Urinary bladder (tissue), 4 donors: ENCODE measurements around the gene CEP250. TPM values are rescaled to one million over a fixed set of nuclear protein-coding genes. Genes with fewer than 3 reads are reported as not detected.
"Not testable (repeated sequence)": the region's sequence is repeated elsewhere in the genome, so short reads cannot be mapped to it uniquely, and the experiment has no call there.

Experiments
- DNase-seq: peaks from one replicate; pipeline ENCODE4 v3.0.0-alpha.2; 2015; ENCODE audit errors: extremely low spot score
- H3K27ac ChIP-seq: one replicate; pipeline ENCODE4 v1.5.1; 2013; ENCODE audit warnings: low read depth, mild to moderate bottlenecking, moderate library complexity
- H3K36me3 ChIP-seq: one replicate; pipeline ENCODE4 v1.6.1; 2013; ENCODE audit warnings: mild to moderate bottlenecking, moderate library complexity; ENCODE audit not compliant: insufficient read depth
- H3K4me1 ChIP-seq: one replicate; pipeline ENCODE4 v1.6.1; 2013; ENCODE audit warnings: mild to moderate bottlenecking, moderate library complexity; ENCODE audit not compliant: insufficient read depth
- H3K4me3 ChIP-seq: one replicate; pipeline ENCODE4 v1.5.1; 2013; ENCODE audit warnings: low read depth, low read length
- WGBS: extraction: QIAGEN DNeasy Blood & Tissue Kit; methylation state at CpG from one replicate; pipeline ENCODE4 v1.1.7; 2013; 5-methylcytosine and 5-hydroxymethylcytosine counted together
- polyA plus RNA-seq: library from polyadenylated mRNA; stranded (reverse); fragments of 200-250 nt; gene quantifications from one replicate; pipeline ENCODE4 v1.2.3, GENCODE V29; 2013
- total RNA-seq: library from RNA; depleted of rRNA; stranded (reverse); fragments of >200 nt; gene quantifications from one replicate; pipeline ENCODE4 v1.2.3, GENCODE V29; 2014
- donor health status: healthy with polysubstance abuse.
- donor health status: healthy.

Gene CEP250
- total and polyA plus RNA-seq, 2 donors, result 15.7 to 18.3 TPM

DNA sequence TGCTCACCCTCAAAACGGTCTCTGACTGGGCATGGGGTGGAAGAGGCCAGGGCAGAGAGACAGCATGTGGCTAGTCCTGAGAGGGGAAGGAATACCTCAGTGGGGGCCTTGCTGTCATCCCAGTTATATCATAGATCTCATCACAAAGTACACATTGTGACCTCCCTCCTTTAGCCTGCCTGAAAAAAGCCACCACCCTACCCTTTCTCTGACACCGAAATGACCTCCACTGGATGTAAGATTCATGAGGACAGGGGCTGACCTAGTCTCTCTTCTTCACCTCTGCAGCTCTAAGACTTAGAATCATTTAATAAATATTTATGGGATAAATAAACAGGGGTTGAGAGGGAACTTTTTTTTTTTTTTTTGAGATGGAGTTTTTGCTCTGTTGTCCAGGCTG is 74.2 kb downstream of the CEP250 start, which contains the start of gene C20orf173:
TSS of gene C20orf173 (minus strand) at position 101 of the 400 bp plus-strand sequence. CDS start 279 bp downstream, outside the sequence.
- DNase-seq, result no peak
- Histone ChIP-seq H3K4me1 (no peaks in the 10 kb centered on the region), H3K27ac (no peak within 1 kb of the TSS), H3K36me3 (no peaks in the 10 kb centered on the region), H3K4me3 (no peak within 1 kb of the TSS)
- 91% methylated on average over 2 of the region's 2 CpGs for WGBS

DNA sequence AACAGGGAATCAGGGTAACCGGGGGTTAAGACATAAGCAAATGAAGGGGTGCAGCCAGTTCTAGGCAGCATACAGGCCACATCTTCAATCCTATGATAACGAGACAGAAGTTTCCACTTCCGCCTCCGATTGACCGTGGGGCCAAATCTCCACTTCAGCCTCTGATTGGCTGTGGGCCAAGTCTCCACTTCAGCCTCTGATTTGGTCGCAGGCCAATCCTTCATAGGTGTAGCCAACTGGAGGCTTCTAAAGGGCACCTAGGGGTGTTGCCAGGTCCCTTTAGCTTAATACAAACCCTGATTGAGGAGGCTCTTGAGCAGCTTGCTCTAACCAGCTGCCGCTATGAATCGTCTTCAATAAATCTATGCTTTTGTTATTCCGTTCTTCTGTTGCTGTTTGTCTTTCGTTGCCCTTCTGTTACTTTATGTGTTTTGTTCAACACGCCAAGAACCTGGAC is 84.4 kb downstream of the CEP250 start:
- Histone ChIP-seq H3K4me1 (no peaks in the 10 kb centered on the region), H3K36me3 (no peaks in the 10 kb centered on the region), H3K27ac (no peak overlapping the region), H3K4me3 (no peak overlapping the region)
- WGBS, result 44% methylated on average over 11 of the region's 11 CpGs
- DNase-seq, result no peak

DNA sequence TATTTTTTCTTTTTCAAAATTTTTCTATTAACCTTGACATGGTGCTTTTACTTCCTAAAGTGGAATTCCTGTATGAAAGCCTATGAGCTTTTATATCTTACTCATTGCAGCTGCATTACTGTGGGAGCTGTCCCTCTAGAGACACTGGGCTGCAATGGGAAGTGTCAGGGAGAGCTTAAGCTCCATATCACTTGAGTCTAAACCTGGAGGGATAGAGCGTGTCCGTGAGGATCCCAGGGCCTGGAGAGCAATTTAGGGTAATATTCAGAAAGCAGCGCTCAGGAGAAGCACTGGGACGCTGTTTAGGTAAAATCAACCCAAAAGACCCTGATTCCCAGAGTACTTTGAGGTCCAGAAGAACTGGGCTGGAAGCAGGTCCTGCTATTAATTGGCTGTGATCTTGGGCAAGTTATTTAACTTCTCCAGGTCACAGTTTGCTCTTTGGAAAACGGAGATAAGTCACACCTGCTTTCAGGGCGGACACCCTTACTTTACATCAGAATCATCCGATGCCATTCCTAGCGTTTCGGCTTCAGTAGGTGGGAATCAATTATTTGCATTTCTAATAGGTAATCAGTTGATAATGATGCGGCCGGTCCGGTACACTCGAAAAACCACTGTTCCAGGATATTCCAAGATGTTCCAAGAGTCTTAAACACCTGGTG is 85.9 kb downstream of the CEP250 start:
- WGBS, result 25% methylated on average over 13 of the region's 13 CpGs
- Histone ChIP-seq H3K36me3 (no peaks in the 10 kb centered on the region), H3K4me1 (no peaks in the 10 kb centered on the region), H3K4me3 (peak overlapping the region; percentile 85), H3K27ac (no peak overlapping the region)
- no peak for DNase-seq

DNA sequence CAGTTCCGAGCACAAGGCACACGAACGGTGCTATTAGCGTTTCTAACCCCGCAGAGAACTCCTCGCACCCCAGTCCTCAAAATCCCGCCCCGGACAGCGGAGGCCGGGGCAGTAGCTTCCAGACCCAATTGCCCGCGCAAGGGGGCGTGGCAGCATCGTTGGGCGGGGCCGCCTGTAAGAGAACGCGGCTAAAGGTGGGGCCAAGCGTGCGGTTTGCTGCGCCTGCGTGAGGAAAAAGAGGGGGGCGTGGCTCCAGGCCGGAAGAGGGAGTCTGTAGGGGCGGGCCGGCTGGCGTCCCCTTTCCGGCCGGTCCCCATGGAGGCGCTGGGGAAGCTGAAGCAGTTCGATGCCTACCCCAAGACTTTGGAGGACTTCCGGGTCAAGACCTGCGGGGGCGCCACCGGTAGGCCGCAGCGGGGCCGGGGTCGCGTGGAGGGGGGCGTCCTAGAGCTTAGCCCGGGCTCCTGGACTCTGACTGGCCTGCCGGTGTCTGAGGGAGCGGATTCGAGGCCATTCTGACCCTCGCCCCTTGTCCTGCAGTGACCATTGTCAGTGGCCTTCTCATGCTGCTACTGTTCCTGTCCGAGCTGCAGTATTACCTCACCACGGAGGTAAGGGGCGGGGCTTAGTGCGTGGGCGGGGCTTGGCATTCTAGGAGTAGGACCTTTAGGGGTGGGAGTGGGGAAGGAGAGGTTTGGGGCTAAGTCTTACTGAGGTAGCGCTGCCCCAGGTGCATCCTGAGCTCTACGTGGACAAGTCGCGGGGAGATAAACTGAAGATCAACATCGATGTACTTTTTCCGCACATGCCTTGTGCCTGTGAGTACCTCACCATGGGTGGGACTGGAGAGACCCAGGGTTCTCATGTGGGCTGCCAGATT is 86.6 kb downstream of the CEP250 start, which contains the start of gene ERGIC3:
TSS of gene ERGIC3 (plus strand) at position 296 of the 880 bp plus-strand sequence. CDS start at position 316, 20 bp downstream.
- peak within 1 kb of the TSS; percentile 26 for H3K27ac ChIP-seq
- peak within 1 kb of the TSS; percentile 85 for H3K4me3 ChIP-seq
- 4% methylated on average over 57 of the region's 57 CpGs for WGBS
- DNase-seq, result peak; percentile 90
- H3K4me1 ChIP-seq, result no peaks in the 10 kb centered on the region
- no peaks in the 10 kb centered on the region for H3K36me3 ChIP-seq

DNA sequence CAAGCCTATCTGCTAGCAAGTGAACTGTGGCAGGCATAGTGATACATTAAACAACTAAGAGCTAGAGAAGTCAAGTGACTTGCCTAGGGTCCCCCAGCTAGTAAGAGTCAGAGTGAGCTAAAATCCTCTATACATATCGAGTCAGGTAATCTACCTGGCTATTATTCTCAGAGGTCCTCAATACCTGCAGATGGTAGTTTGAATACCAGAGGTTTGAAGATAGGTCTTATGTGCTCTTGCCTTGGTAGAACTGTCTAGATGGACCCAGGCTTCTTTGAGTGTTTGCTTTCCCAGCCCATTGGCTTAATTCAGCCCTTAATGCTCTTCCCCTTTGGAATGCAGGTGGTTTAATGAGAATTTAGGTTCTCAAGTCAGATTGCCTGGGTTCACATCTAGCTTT is 87.6 kb downstream of the CEP250 start:
- no peak for DNase-seq
- no peak overlapping the region for H3K4me3 ChIP-seq

DNA sequence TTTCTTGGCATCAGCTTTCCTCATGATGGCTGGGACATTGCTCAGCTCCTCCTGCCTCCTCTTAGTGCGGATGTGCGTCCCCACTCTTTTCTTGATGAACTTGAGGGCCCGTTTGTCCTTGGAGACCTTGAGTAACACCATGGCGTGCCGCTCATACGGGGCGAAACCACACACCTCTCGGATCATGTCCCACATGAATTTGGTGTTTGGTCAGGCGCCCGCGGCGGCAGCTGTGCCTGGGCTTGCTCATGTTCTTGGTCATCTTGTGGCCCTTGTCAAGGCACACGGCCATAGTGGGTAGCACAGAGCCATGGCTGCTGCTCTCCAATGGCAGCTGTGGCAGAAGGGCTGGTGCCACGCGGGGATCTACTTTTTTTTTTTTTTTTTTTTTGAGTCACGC is 89.0 kb downstream of the CEP250 start:
- Histone ChIP-seq H3K4me1 (no peaks in the 10 kb centered on the region), H3K4me3 (no peak overlapping the region), H3K36me3 (peaks cover 3% of the 10 kb centered on the region), H3K27ac (no peak overlapping the region)
- 93% methylated on average over 16 of the region's 16 CpGs for WGBS
- DNase-seq, result no peak

More for the DNA sequence above, 87.6 kb downstream of the CEP250 start:
- Histone ChIP-seq H3K4me1 (no peaks in the 10 kb centered on the region), H3K36me3 (no peaks in the 10 kb centered on the region), H3K27ac (no peak overlapping the region)
- 98% methylated on average over 1 of the region's 1 CpG for WGBS

DNA sequence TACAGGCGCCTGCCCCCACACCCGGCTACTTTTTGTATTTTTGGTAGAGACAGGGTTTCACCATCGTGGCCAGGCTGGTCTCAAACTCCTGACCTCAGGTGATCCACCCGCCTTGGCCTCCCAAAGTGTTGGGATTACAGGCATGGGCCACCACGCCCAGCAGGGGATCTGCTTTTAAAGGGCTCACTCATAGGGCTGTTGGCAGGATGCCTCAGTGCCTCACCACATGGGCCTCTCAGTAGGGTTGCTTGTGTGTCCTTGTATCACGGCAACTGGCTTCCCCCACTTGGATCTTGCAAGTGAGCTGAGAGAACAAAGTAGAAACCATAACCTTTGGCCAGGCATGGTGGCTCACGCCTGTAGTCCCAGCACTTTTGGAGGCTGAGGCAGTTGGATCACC is 89.5 kb downstream of the CEP250 start:
- not testable (repeated sequence) for H3K36me3 ChIP-seq, H3K4me1 ChIP-seq, H3K27ac ChIP-seq, DNase-seq, H3K4me3 ChIP-seq
- WGBS, result 92% methylated on average over 7 of the region's 7 CpGs

DNA sequence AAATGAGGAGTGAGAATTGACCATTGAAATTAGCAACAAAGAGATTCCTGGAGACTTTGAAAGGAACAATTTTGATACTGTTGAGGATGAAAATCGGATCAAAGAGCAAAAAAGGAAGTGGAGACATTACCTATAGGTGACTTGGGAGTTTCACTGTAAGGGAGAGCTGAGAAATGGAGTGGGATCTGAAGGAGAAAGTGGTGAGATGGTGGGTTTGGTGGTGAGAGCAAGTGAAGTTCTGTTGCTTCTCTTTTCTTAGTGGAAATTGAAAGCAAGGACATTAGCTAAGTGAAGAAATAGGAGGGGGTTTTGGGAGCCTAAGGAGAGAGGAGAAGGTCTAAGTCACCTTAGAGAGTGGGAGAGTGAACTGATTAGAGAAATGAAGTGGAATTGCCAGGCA is 90.7 kb downstream of the CEP250 start:
- 87% methylated on average over 1 of the region's 1 CpG for WGBS
- DNase-seq, result no peak
- Histone ChIP-seq H3K36me3 (peaks cover 3% of the 10 kb centered on the region), H3K27ac (no peak overlapping the region), H3K4me3 (no peak overlapping the region), H3K4me1 (no peaks in the 10 kb centered on the region)

DNA sequence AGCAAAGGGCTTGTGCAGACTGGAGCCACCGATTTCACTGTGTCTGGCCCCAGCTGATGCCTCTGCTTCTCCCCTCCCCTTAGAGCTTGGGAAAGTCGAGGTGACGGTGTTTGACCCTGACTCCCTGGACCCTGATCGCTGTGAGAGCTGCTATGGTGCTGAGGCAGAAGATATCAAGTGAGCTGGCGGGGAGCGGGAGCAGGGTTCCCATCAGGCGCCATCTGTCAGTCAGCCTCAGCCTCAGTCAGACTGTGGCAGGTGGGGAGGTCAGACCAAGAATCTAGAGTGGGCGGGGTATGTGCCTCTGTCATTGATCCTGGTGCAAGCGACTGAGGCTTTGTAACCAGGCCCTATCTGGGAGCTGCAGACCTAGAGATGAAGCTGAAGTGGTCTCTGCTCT is 91.9 kb downstream of the CEP250 start:
- Histone ChIP-seq H3K4me3 (no peak overlapping the region), H3K4me1 (no peaks in the 10 kb centered on the region), H3K27ac (no peak overlapping the region), H3K36me3 (peaks cover 3% of the 10 kb centered on the region)
- DNase-seq, result no peak
- 85% methylated on average over 9 of the region's 9 CpGs for WGBS

DNA sequence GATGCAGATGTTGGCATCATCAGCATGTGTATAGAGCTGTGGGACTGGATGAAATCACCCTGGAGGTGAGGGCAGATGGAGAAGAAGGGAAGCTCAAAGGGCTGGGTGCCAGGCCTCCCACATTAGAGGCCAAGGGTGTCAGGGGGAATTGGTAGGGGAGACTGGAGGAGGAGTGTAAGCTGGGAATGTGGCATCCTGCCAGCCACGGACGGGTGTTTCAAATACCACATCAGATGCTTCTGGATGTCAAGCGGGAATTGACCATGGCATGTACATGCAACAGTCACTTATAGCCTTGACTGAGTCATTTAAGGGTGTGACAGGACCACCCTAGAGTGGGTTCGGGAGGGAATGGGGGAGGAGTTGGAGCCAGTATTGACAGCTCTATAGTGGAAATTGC is 96.1 kb downstream of the CEP250 start:
- WGBS, result 59% methylated on average over 4 of the region's 4 CpGs
- Histone ChIP-seq H3K27ac (no peak overlapping the region), H3K36me3 (peaks cover 3% of the 10 kb centered on the region), H3K4me3 (no peak overlapping the region), H3K4me1 (no peaks in the 10 kb centered on the region)
- no peak for DNase-seq

DNA sequence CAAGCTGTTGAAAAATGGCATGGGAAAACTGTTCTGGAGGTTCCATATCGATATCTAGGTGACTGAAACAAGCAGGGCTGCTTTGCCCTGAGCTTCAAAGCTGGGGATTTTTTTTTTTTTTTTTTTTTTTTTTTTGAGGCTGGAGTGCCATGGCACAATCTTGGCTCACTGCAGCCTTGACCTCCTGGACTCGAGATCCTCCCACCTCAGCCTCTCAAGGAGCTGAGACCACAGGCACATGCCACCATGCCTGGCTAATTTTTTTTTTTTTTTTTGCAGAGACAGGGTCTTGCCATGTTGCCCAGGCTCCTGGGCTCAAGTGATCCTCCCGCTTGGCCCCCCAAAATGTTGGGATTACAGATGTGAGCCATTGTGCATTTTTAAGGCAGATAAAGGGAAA is 97.5 kb downstream of the CEP250 start:
- WGBS, result 96% methylated on average over 3 of the region's 3 CpGs

DNA sequence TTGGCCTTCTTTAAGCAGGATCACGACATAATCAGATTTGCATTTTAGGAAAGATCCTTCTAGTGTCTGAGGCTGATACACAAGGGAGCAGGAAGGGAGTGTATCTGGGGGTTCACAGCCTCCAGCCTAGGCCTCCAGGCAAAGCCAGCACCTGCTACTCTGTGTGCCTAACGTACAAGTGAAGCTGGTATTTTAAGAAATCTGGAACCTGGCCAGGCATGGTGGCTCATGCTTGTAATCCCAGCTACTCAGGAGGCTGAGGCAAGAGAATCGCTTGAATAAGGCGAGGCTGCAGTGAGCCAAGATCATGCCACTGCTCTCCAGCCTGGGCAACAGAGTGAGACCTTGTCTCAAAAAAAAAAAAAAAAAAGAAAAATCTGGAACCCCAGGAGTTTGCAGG is 100.1 kb downstream of the CEP250 start:
- not testable (repeated sequence) for H3K36me3 ChIP-seq, DNase-seq, H3K27ac ChIP-seq, H3K4me1 ChIP-seq, H3K4me3 ChIP-seq
- 71% methylated on average over 4 of the region's 4 CpGs for WGBS

More for the DNA sequence above, 97.5 kb downstream of the CEP250 start:
- H3K36me3 ChIP-seq, result peaks cover 7% of the 10 kb centered on the region
- H3K4me3 ChIP-seq, result no peak overlapping the region
- no peak for DNase-seq
- H3K4me1 ChIP-seq, result no peaks in the 10 kb centered on the region
- no peak overlapping the region for H3K27ac ChIP-seq

DNA sequence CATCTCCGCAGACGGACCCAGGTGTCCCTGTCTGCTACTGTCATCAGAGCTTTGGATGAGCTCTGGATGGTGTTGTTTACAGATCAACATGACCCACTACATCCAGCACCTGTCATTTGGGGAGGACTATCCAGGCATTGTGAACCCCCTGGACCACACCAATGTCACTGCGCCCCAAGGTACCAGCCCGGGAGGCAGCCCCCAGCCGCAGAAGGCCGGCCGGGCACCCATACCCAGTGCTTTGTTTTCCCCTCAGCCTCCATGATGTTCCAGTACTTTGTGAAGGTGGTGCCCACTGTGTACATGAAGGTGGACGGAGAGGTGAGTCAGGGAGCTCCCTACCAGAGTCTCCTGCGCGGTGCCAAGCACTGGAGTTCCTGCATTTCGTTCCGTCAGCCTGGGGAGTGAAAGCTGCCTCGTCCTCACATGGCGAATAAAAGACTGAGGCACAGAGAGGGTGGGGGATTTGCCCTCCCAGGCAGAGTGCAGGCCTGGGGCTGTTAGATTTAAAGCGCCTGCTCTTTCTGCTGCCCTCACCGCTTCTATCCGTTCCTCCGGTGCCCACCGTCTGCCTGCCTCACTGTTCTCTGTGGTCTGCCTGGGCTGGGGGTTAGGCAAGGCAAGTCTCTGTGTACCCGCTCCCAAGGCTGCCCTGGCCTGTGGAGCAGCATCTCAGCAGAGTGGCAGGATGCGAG is 100.7 kb downstream of the CEP250 start:
- no peak for DNase-seq
- peaks cover 4% of the 10 kb centered on the region for H3K36me3 ChIP-seq
- 96% methylated on average over 21 of the region's 21 CpGs for WGBS

More for the DNA sequence above, 100.7 kb downstream of the CEP250 start:
- Histone ChIP-seq H3K27ac (no peak overlapping the region), H3K4me3 (no peak overlapping the region), H3K4me1 (no peaks in the 10 kb centered on the region)
